K562 (cell line): ENCODE results near the gene HOXB1. TPM values are rescaled to one million over a fixed set of nuclear protein-coding genes. Genes with fewer than 3 reads are reported as not detected.
A peak's percentile ranks its signal among the peaks of the same experiment; 100 is the strongest.

Experiments used
- ATAC-seq: fragments of 200-7000 bp; cut with Tn5 transposase; 3 replicates; pipeline ENCODE4 v1.9.1; 2020; ENCODE audit warnings: moderate library complexity
- BruUV-seq: library from RNA; stranded (reverse); fragments of 400-500 nt; replicated peaks from 2 replicates; lab custom pipeline; 2021; lab: Mats Ljungman, UMichigan
- CTCF ChIA-PET: fragments of 300-600 bp; formaldehyde crosslinking; extraction: SDS; loops from one replicate; lab custom pipeline; 2021; ENCODE audit warnings: low intra/inter-chr PET ratio; lab: Yijun Ruan, JAX
- POLR2A ChIA-PET: fragments of 300-600, 350-650 bp; sonication (Branson Sonifier 250); formaldehyde crosslinking; extraction: SDS; loops from one replicate; lab custom pipeline; 2021; ENCODE audit warnings: antibody characterized with exemption, inconsistent platforms; lab: Yijun Ruan, JAX
- DNase-seq, 4 experiments: peaks; one replicate each; pipeline versions ENCODE4 v3.0.0 to v3.0.0-alpha.2; 2011 to 2018; ENCODE audit warnings: low spot score in 3 of 4, mixed read lengths in 3 of 4; ENCODE audit errors: extremely low read depth in 1 of 4
- FAIRE-seq: peaks from 2 replicates; lab custom pipeline; 2011; peaks lifted over from hg19 to GRCh38; lab: Jason Lieb, UNC
- H2AFZ ChIP-seq: 2 replicates; pipeline ENCODE4 v1.6.0; 2011; ENCODE audit warnings: low read depth, low read length, control low read depth, inconsistent platforms
- H3K27ac ChIP-seq: fragments of 200-600 bp; 3 replicates; pipeline ENCODE4 v1.8.0; 2011; ENCODE audit warnings: low read depth, mild to moderate bottlenecking, control low read depth, inconsistent platforms, low read length, moderate library complexity, mixed read lengths; ENCODE audit errors: extremely low read depth
- H3K27me3 ChIP-seq, 2 experiments: fragments of 300-600 bp in 1 of 2; 2 replicates in 1 of 2; 3 replicates in 1 of 2; pipeline versions ENCODE4 v1.6.0 to v1.8.0; 2011; ENCODE audit warnings: inconsistent platforms in 2 of 2, low read length in 2 of 2, mild to moderate bottlenecking in 1 of 2, mixed read lengths in 1 of 2, moderate library complexity in 1 of 2; ENCODE audit not compliant: control insufficient read depth in 2 of 2, insufficient read depth in 2 of 2
- H3K36me3 ChIP-seq: fragments of 300-600 bp; 3 replicates; pipeline ENCODE4 v1.8.0; 2011; ENCODE audit warnings: mild to moderate bottlenecking, low read length, inconsistent platforms; ENCODE audit not compliant: control insufficient read depth, insufficient read depth
- H3K4me1 ChIP-seq, 2 experiments: fragments of 200-600 bp in 1 of 2; replicated peaks in 1 of 2; 2 replicates in 1 of 2; 3 replicates in 1 of 2; pipeline versions ENCODE4 v1.5.1 to v1.8.0; 2011; ENCODE audit warnings: inconsistent platforms in 2 of 2, low read length in 2 of 2, mild to moderate bottlenecking in 1 of 2, mixed read lengths in 1 of 2, moderate library complexity in 1 of 2; ENCODE audit not compliant: control insufficient read depth in 2 of 2, insufficient read depth in 2 of 2
- H3K4me2 ChIP-seq: 2 replicates; pipeline ENCODE4 v1.6.1; 2011; ENCODE audit warnings: low read length, control low read depth, inconsistent platforms, mixed read lengths; ENCODE audit not compliant: insufficient read depth
- H3K4me3 ChIP-seq: fragments of 200-600 bp; sonication (generic), shearing (Covaris generic); 2 replicates; pipeline ENCODE4 v1.5.1; 2016; ENCODE audit warnings: control low read depth, inconsistent platforms
- H3K79me2 ChIP-seq: fragments of 200-600 bp; 3 replicates; pipeline ENCODE4 v1.8.0; 2011; ENCODE audit warnings: low read length, inconsistent platforms; ENCODE audit not compliant: control insufficient read depth, insufficient read depth
- H3K9ac ChIP-seq, 2 experiments: 2 replicates each; pipeline versions ENCODE4 v1.6.0 to v1.6.1; 2011; ENCODE audit warnings: low read depth in 2 of 2, low read length in 2 of 2, control low read depth in 1 of 2, inconsistent platforms in 1 of 2, mild to moderate bottlenecking in 1 of 2, mixed read lengths in 1 of 2; ENCODE audit not compliant: insufficient read depth in 1 of 2
- H3K9me1 ChIP-seq: one replicate; pipeline ENCODE4 v1.6.0; 2011; ENCODE audit warnings: inconsistent platforms, mild to moderate bottlenecking, low read length, moderate library complexity; ENCODE audit not compliant: control insufficient read depth, insufficient read depth
- H3K9me3 ChIP-seq: replicated peaks from 2 replicates; pipeline ENCODE4 v1.5.1; 2011; ENCODE audit warnings: low read depth, low read length, inconsistent platforms; ENCODE audit not compliant: control insufficient read depth, insufficient read depth
- H4K20me1 ChIP-seq: replicated peaks from 2 replicates; pipeline ENCODE4 v1.6.1; 2011; ENCODE audit warnings: low read length, inconsistent platforms, mixed read lengths; ENCODE audit not compliant: control insufficient read depth, insufficient read depth
- DNMT1 ChIP-seq: fragments of 450-650 bp; IDR thresholded peaks from 2 replicates; pipeline ENCODE4 v1.6.1; 2016; ENCODE audit warnings: antibody characterized with exemption, mild to moderate bottlenecking
- ESRRB ChIP-seq: fragments of 250-450 bp; sonication (Bioruptor Pico); IDR thresholded peaks from 2 replicates; pipeline ENCODE4 v1.5.0; 2020; ENCODE audit warnings: mild to moderate bottlenecking, moderate library complexity, borderline replicate concordance
- KDM1A ChIP-seq, 2 experiments: fragments of 450-650 bp; IDR thresholded peaks; 2 replicates each; pipeline ENCODE4 v1.6.1; 2016; ENCODE audit warnings: mild to moderate bottlenecking in 2 of 2
- KLF10 ChIP-seq: fragments of 250-450 bp; sonication (Bioruptor Pico); IDR thresholded peaks from 2 replicates; pipeline ENCODE4 v1.6.1; 2021; ENCODE audit warnings: matching md5 sums
- POLR2A ChIP-seq: fragments of 450-650 bp; conservative IDR thresholded peaks from 2 replicates; pipeline ENCODE4 v1.6.1; 2016
- POLR2B ChIP-seq: fragments of 450-650 bp; IDR thresholded peaks from 2 replicates; pipeline ENCODE4 v1.6.1; 2018; ENCODE audit warnings: low read depth; ENCODE audit not compliant: partially characterized antibody
- POLR2G ChIP-seq: fragments of 200-400 bp; formaldehyde crosslinking; IDR thresholded peaks from 2 replicates; pipeline ENCODE4 v1.6.1; 2017; ENCODE audit warnings: low read depth, mild to moderate bottlenecking, antibody characterized with exemption, low read length, moderate library complexity
- RCOR1 ChIP-seq, 2 experiments: IDR thresholded peaks; 2 replicates each; pipeline ENCODE4 v1.6.1; 2012; ENCODE audit warnings: low read depth in 2 of 2, low read length in 2 of 2, borderline replicate concordance in 1 of 2, improper control_type of control experiment in 1 of 2
- SUPT5H ChIP-seq: fragments of 450-650 bp; IDR thresholded peaks from 2 replicates; pipeline ENCODE4 v1.6.1; 2016
- ZNF354B ChIP-seq: fragments of 250-450 bp; sonication (Bioruptor Pico); IDR thresholded peaks from 2 replicates; pipeline ENCODE4 v1.4.0; 2020
- WGBS: fragments of 100-300 bp; shearing (Covaris generic); methylation state at CpG from one replicate; pipeline ENCODE4 v1.1.6; 2016; ENCODE audit warnings: low coverage, mixed read lengths; ENCODE audit not compliant: insufficient coverage; ENCODE audit errors: missing lambda C conversion rate; 5-methylcytosine and 5-hydroxymethylcytosine counted together
- in situ Hi-C: fragments of 300-500 bp; cut with MboI; formaldehyde crosslinking; loops from 4 replicates; pipeline ENCODE4 v1.15.0; 2018; ENCODE audit warnings: inconsistent platforms, mixed read lengths
- intact Hi-C: fragments of 100-400 bp; cut with micrococcal nuclease; formaldehyde crosslinking; loops from 2 replicates; pipeline ENCODE4 v1.14.2; 2022
- polyA plus RNA-seq, 8 experiments: library from polyadenylated mRNA; depleted of rRNA in 4 of 8; stranded (reverse) in 5 of 8; unstranded in 3 of 8; fragments of >200 nt; fragmentation: Nextera tagmentation in 2 of 8; fragmentation: Illumina TruSeq in 1 of 8; extraction: Ambion mirVana in 2 of 8; extraction: Trizol in 1 of 8; gene quantifications; 2 replicates each; pipeline versions ENCODE4 v1.2.1 to v1.2.3, GENCODE V29; 2011 to 2014; ENCODE audit warnings: inconsistent platforms in 1 of 8, missing spikeins in 1 of 8
- total RNA-seq, 7 experiments: library from RNA; depleted of rRNA in 6 of 7; stranded (reverse); fragments of >200 nt in 6 of 7; fragmentation: Illumina TruSeq in 2 of 7; extraction: Trizol in 2 of 7; gene quantifications; 2 replicates each; pipeline versions ENCODE4 v1.2.1 to v1.2.3, GENCODE V29; 2011 to 2021; ENCODE audit warnings: low replicate concordance in 1 of 7
- TF ChIP-seq, protein P1 (sequence below), 2 experiments: IDR thresholded peaks in 1 of 2; conservative IDR thresholded peaks in 1 of 2; 2 replicates each; pipeline ENCODE4 v1.6.1; 2016; ENCODE audit warnings: low read depth in 2 of 2, mild to moderate bottlenecking in 1 of 2, missing compliant biosample characterization in 1 of 2, missing genetic modification characterization in 1 of 2, moderate library complexity in 1 of 2
- TF ChIP-seq, protein P2 (sequence below): fragments of 450-650 bp; formaldehyde crosslinking; IDR thresholded peaks from 2 replicates; pipeline ENCODE4 v1.4.0; 2020; ENCODE audit warnings: mild to moderate bottlenecking, moderate library complexity

The HOXB1 gene
- total and polyA plus RNA-seq, 9 of the 15 experiments (the other 6 are each of a cell fraction or from before 2014, with no cell fraction given) = 0.04 TPM; not detected in 8

DNA sequence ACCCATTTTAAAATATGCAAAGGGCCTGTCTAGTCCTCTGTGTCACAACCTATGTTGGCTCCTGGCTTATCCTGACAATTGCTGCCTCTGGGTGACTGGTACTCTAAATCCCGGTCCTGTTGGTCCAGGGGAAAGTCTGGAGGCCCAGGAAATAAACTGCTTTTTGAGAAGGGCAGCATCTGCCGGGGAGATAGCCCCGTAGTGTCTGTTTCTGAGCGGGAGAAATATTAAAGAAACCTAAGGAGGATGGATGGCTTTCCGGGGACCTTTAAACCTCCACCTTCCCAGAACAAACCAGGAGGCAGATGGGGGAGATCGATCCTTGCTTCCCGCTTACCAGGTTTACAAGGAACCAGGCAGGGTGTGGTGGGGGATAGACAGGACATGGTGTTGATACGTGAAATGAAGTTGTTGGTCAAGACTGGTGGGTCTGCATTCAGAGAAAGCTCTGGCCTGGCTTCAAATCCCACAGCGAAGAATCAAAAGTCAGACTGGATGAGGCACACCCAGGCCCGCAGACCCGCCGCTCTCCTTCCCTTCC, 10.3 kb upstream of the HOXB1 start (continued):
- no peak for TF ChIP-seq ZNF354B (CRISPR knock-in tag)

DNA sequence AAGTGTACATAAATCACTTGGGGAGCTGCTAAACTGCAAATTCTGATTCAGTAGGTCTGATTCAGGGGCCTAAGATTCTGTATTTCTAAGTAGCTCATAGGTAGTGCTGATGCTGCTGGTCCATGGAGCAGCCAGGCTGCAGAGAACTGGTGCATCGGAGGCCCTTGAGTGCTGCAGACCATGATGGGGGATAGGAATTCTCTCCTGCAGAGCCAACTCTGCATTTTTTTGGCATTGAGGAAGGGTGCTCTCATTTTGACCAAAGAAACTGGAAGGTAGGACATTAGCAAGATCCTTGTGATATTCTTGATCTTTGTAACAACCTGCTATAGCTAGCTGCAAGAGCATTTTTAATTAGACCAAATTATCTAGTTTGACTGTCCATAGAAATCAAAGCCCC, 9.4 kb upstream of the HOXB1 start:
- POLR2A ChIA-PET = interaction anchor here (0.6 to 1.9 kb wide), 3 partner anchors 11 to 97 kb away, joined by 3 to 7 read pairs (median 3); no protein-coding TSS in a partner anchor

More for the DNA sequence above, 9.4 kb upstream of the HOXB1 start:
- no peak for TF ChIP-seq ESRRB (CRISPR knock-in tag)
- TF ChIP-seq SUPT5H = 0 out of 2 replicates have a peak, but pooled peaks have one; percentile 28
- peak; percentile 25; the same call in 1 of the 2 replicates for TF ChIP-seq POLR2A
- TF ChIP-seq, protein P1, sequence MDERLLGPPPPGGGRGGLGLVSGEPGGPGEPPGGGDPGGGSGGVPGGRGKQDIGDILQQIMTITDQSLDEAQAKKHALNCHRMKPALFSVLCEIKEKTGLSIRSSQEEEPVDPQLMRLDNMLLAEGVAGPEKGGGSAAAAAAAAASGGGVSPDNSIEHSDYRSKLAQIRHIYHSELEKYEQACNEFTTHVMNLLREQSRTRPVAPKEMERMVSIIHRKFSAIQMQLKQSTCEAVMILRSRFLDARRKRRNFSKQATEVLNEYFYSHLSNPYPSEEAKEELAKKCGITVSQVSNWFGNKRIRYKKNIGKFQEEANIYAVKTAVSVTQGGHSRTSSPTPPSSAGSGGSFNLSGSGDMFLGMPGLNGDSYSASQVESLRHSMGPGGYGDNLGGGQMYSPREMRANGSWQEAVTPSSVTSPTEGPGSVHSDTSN (CRISPR knock-in tag; IDR thresholded peaks at IDR 0.05; ENCODE audit: low read depth) = no peak
- TF ChIP-seq, protein P1 (tag; conservative IDR thresholded peaks at IDR 0.05; ENCODE audit: low read depth) = 0 out of 2 replicates have a peak, but pooled peaks have one; percentile 33
- no peak for TF ChIP-seq RCOR1 (IDR thresholded peaks at IDR 0.05; ENCODE audit: borderline replicate concordance in 1 of 2, low read depth in 2 of 2, low read length in 2 of 2)
- TF ChIP-seq POLR2B = peak; percentile 32
- peak in 1 of 2 experiments; percentile 52; a peak in 2 of 4 replicates for TF ChIP-seq KDM1A (IDR thresholded peaks at IDR 0.05)
- no peak for TF ChIP-seq KLF10 (CRISPR knock-in tag)
- no peak for TF ChIP-seq DNMT1
- TF ChIP-seq, protein P2, sequence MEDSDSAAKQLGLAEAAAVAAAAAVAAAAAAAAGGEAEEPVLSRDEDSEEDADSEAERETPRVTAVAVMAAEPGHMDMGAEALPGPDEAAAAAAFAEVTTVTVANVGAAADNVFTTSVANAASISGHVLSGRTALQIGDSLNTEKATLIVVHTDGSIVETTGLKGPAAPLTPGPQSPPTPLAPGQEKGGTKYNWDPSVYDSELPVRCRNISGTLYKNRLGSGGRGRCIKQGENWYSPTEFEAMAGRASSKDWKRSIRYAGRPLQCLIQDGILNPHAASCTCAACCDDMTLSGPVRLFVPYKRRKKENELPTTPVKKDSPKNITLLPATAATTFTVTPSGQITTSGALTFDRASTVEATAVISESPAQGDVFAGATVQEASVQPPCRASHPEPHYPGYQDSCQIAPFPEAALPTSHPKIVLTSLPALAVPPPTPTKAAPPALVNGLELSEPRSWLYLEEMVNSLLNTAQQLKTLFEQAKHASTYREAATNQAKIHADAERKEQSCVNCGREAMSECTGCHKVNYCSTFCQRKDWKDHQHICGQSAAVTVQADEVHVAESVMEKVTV = 0 out of 2 replicates have a peak, but pooled peaks have one; percentile 3
- TF ChIP-seq POLR2G = 0 out of 2 replicates have a peak, but pooled peaks have one; percentile 28
- DNase-seq = no peak
- Histone ChIP-seq H3K4me3 (no peak overlapping the region), H3K36me3 (peaks cover 20% of the 10 kb centered on the region; the same call in 1 of the 3 replicates), H3K27me3 (no peaks in the 10 kb centered on the region), H3K9ac (no peak overlapping the region), H3K9me3 (no peaks in the 10 kb centered on the region), H2AFZ (no peak overlapping the region), H4K20me1 (no peaks in the 10 kb centered on the region), H3K4me2 (no peak overlapping the region), H3K9me1 (no peaks in the 10 kb centered on the region), H3K79me2 (peaks cover 55% of the 10 kb centered on the region), H3K4me1 (peaks cover 18 to 21% of the 10 kb centered on the region in 2 experiments), H3K27ac (no peak overlapping the region; the same call in 2 of the 3 replicates)
- CTCF ChIA-PET = no interaction called here
- in situ Hi-C loops (no loop called here), intact Hi-C loops (loop anchor here (5.0 kb wide), 1 partner anchor 48 kb away; no protein-coding TSS in a partner anchor)
- no peak for ATAC-seq
- no TSS peak for BruUV-seq
- peak; percentile 15 for FAIRE-seq
- 81% methylated on average over 1 of the region's 1 CpG for WGBS
